GOT3 (cell line): ENCODE measurements around the gene NCAPG2.

Experiments used
- DNase-seq: peaks from one replicate; lab custom pipeline; 2025; ENCODE audit warnings: mixed read lengths; lab: John Stamatoyannopoulos, UW

The NCAPG2 gene

GRCh38 chr7:158734861-158735260, 30.3 kb upstream of the NCAPG2 start:
- no peak for DNase-seq

DNA sequence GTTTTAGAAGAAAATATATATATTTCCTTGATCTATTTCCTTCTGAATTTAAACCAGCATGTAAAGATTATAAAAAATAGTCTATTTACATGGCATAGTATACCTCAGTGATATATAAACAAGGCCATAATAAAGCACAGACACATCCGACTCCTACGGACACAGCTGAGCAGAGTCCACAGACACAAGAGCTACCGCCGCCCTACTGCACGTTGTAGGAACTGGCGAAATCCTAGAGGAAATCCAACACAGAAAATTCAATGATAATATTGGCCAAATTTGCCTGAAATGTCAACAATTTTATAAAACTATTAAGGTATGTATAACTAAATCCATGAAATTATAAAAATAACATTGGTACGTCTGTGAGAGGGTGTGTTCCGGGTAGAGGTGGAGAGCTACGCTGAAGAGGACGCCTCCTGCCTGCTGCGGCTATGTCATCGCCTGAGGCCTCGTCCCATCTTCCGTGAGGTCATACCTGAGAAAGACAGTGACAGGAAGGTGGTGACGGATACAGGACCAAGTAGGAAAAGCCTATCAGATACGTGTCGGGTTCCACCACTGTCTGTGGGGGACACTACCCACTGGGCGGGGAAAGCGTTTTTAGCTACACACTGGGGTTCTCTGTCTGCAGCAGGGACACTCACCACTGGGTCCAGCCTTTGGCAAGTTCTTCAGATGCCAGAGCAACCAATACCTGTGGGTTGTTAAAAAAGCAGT, 29.3 kb upstream of the NCAPG2 start:
- no peak for DNase-seq

GRCh38 chr7:158733220-158733519, 28.6 kb upstream of the NCAPG2 start:
- no peak for DNase-seq

- DNase-seq = no peak
Measured at GRCh38 chr7:158732494-158733219, 28.1 kb upstream of the NCAPG2 start.

DNA sequence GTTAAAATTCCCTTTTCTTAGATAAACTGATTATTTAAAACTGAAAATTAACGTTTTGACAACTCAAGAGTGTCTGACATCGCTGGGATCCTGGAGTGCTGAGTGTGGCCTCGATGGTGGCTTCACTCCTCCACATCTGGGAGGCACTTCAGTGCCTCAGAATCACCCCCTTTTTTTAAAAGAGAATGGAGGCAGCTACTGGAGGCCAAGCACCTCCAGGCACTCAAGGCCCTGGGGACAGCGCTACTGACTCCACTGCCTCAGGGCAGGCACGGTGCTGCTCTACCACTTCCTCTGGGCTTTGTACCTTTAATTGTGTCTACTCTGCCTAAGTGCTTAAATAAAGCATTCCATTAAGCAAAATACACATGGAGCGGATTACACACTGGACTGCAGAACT, 27.2 kb upstream of the NCAPG2 start:
- DNase-seq = no peak

DNA sequence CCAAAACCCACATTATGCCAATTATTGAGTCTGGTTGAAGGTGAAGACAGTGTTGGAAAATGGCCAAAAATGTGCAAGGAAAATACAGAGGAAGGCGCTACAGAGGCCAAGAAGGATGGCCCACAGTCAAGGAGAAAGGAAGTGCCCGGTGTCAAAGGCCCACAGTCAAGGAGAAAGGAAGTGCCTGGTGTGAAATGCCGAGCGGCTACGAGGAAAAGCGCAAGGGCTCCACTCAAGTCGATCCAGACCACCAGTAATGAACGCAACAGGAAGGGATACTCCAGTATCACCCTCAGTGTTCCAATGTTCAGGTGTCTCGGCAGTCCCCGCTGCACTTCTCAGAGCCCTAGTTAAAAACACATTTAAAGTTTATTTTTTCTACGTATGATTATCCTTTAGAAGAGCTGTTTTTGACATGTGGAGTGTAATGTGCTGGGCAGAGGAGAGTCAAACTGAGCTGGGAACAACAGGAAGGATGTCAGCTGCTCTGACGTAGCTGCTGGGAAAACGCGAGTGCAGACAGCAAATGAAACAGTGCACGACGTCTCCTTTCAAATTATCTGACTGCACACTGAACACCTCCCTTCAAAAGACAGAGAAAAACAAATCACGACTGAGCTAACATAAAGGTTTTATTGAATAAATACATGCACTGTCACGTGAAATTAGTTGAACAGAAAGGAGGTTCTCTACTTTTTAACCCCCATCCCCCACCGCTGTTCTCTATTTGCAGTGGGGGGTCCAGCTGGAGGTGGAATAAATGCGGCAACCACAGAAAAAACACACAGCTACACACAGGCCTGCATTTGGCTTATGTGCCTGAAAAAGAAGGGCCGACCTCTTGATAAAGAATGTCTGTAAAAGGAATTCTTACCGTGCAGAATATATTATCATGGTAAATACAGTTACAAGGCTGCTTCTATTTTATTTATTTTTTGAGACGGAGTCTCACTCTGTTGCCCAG, 26.1 kb upstream of the NCAPG2 start:
- DNase-seq = no peak

DNA sequence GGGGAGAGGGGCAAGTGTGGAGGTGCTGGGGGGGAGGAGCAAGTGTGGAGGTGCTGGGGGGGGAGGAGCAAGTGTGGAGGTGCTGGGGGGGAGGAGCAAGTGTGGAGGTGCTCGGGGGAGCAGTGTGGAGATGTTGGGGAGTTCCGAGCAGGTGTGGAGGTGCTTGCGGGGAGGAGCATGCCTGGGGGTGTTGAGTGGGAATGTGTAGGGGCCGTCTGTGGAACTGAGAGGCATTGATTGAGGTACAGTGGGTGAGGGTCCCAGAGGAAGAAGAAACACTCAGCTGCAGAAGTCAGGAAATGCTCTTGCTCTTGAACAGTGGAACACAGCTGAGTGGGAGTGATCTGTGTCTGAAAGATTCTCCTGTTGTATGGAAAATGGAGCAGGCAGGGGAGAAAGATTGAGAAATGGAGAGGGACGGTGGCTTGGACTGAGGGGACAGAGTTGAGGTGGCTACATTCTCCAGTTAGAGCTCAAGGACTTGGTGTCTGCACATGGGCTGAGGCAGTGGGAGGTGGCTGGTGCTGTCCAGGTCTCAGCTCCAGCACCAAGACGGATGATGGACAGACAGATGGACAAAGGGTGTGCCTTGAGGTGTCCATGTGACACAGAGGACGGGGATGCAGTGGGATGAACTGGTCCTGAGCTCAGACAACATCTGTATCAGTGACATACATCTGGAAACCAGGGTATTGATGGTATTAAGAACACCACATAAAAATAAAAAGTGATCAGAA, 25.2 kb upstream of the NCAPG2 start:
- DNase-seq = no peak

DNA sequence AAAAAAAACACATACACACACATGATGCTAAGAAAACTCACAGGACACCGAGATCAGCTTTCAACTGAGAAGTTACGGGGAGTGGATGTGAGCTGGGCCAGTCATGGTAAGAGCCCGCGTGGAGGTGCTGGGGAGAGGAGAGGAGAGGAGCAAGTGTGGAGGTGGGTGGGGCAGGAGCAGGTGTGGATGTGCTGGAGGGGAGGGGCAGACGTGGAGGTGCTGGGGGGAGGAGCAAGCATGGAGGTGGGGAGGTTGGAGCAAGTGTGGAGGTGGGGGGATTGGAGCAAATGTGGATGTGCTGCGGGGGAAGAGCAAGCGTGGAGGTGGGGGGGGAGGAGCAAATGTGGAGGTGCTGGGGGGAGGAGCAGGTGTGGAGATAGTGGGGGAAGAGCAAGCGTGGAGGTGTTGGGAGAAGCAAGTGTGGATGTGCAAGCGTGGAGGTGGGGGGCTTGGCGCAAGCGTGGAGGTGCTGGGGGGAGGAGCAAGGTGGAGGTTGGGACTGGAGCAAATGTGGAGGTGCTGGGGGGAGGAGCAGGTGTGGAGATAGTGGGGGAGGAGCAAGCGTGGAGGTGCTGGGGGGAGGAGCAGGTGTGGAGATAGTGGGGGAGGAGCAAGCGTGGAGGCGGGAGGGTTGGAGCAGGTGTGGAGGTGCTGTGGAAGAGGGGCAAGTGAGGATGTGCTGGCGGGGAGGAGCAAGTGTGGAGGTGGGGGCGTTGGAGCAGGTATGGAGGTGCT, 24.5 kb upstream of the NCAPG2 start:
- no peak for DNase-seq

- no peak for DNase-seq
Measured at GRCh38 chr7:158727690-158728089, 23.1 kb upstream of the NCAPG2 start.

DNA sequence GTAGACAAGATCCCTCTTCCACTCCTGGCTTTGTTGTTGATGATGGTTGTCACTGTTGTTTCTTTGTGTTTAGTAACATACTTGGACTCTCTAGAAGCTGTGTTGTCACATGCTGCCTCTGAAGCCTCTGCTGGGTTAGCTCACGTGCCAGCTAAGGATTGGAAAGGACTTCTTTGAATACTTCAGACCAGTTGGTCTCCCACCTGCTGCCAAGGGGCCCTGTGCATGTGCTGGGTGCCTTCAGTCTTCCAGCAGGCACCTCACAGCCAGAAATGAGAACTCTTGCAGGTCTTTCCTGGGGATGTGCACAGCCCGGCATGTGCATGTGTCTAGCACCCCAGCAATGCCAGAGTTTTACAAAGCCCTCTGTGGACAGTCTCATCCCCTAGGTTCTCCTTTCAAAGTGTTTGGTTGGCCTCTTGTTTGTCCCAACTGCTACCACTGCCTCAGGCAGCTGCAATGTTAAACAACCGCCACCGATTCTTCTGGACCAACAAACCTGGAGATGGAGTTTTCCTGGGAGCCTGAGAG, 21.7 kb upstream of the NCAPG2 start:
- DNase-seq = no peak

GRCh38 chr7:158725506-158725800, 20.8 kb upstream of the NCAPG2 start:
- DNase-seq = no peak

GRCh38 chr7:158724658-158725505, 20.3 kb upstream of the NCAPG2 start:
- no peak for DNase-seq

DNA sequence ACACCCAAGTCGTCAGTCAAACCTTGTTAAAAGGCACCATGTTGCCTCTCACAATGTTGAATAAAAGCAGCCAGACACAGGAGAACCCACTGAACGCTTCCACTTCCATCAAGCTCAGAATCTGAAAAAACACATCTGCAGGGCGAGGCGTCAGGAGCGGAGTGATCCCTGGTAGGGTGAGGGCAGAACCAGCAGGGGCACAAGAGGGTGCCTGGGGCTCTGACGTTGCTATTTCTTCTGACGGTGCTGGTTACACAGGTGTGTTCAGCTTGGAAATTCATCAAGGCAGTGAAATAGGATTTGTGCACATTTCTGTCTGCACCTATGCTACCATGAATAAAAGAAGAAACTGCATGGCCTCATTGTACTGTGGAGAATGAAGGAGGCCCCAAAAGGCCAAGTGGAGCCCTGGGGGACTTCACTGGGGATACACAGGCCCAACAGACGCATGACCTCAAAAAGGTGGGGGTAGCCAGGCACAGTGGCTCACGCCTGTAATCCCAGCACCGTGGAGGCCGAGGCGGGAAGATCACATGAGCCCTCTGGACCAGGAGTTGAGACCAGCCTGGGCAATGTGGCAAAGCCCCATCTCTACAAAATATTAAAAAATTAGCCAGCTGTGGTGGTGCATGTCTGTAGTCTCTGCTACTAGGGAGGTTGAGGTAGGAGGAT, 19.2 kb upstream of the NCAPG2 start:
- DNase-seq = no peak

DNA sequence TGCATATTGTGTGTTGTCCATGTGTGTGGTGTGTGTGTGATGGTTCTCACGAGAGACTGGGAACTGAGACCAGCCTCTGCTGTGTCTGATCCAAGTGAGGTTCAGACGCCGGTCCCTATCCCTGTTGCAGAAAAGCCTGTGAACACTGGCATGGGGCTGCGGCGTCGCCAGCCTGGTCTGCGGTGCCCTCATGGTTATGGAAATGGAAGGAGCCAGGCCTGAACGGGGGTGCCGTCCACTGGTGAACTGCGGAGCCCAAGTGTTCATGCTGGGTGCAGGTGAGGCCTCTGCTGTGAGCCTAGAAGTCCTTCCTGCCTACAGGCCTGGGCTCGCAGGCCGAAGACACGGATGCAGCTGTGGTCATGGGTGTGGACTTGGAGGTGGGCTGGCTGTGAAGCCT, 18.7 kb upstream of the NCAPG2 start:
- DNase-seq = no peak

- DNase-seq = no peak
Measured at GRCh38 chr7:158722574-158723237, 18.1 kb upstream of the NCAPG2 start.

DNA sequence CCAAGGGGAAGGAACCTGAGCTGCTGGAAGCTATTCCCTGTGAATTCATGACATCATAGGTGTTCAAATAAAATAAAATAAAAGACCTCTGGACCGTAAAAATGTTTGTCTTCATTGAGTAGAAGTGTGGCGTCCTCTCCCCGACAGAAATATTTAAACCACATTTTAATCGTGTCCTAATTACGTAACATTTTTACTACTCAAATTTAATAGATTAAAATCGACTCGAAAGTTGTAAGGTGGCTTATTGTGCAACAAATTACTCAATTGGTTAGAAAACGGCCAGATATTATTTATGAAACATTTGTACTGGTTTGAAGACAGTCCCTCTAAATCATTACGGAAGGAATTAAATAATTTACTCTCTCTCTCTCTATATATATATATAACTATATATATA, 15.5 kb upstream of the NCAPG2 start:
- no peak for DNase-seq

DNA sequence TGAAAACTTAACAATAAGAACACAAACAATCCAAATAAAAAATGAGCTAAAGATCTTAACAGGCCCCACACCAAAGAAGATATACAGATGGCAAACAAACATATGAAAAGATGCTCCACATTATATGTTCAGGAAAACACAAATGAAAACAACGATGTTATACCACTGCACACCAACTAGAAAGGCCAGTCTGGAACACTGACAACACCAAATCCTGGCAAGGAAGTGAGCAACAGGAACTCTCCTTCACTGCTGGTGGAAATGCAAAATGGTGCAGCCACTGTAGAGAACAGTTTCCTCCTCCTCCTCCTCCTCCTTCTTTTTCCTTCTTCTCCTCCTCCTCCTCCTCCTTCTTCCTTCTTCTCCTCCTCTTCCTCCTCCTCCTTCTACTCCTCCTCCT, 12.2 kb upstream of the NCAPG2 start:
- no peak for DNase-seq

GRCh38 chr7:158710651-158711102, 6.1 kb upstream of the NCAPG2 start:
- no peak for DNase-seq

DNA sequence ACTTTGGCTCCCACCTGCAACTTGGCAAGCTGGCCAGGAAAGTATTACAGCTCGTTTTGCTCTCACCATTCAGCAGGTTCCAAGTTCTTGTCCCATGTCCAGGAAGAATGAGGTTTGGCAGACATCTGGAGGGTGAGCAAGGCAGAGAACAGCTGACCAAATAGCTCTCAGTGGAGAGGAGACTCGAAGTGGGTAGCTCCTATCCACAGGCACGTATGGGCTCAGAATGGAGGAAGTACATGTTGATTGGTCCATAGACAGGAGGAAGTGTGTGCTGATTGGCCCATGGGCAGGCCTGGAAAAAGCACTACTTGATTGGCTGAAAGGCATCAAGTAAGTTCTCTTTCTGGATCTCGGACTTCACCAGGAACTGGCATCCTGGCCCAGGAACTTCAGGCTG, 3.0 kb upstream of the NCAPG2 start:
- no peak for DNase-seq
